ENCODE measurements around the gene PIEZO1. TPM values are rescaled to one million over a fixed set of nuclear protein-coding genes. Genes with fewer than 3 reads are reported as not detected.

PIEZO1 gene
- total RNA-seq, 1 experiment from 2014 or later = 224 TPM

GRCh38 chr16:88805340-88805715 is 20.3 kb upstream of the PIEZO1 start:
- ChIA-PET POLR2A (interaction anchor here (1.3 kb wide), 1 partner anchor 20 kb away, joined by 3 read pairs; the partner anchor contains the start of gene PIEZO1), CTCF (no interaction called here)

More at GRCh38 chr16:88805340-88805715, 20.3 kb upstream of the PIEZO1 start:
- DNase-seq (ENCODE audit: low read depth, low spot score) (no peak), ATAC-seq (no peak)
- Histone ChIP-seq H3K9ac (ENCODE audit: low read length) (peak overlapping the region; percentile 97), H3K27ac (ENCODE audit: low read depth, low read length) (peak overlapping the region; percentile 100), H3K9me3 (ENCODE audit: control insufficient read depth in 1 of 2, insufficient read depth in 1 of 2, low read depth in 1 of 2, low read length in 2 of 2) (no peaks in the 10 kb centered on the region), H3K4me3 (replicated peaks in 1 of 2; ENCODE audit: low read depth in 1 of 2, low read length in 2 of 2) (peak overlapping the region; percentile 85 to 99), H3K36me3 (ENCODE audit: control insufficient read depth in 1 of 2, insufficient read depth in 2 of 2, low read length in 2 of 2) (peaks cover 19 to 56% of the 10 kb centered on the region in 2 experiments; a peak in 3 of 4 replicates), H4K20me1 (ENCODE audit: insufficient read depth) (peaks cover 12% of the 10 kb centered on the region; the same call in 1 of the 2 replicates), H3K79me2 (ENCODE audit: insufficient read depth, low read length) (peaks cover 65% of the 10 kb centered on the region), H3K9me2 (ENCODE audit: insufficient read depth) (no peaks in the 10 kb centered on the region), H3K4me2 (ENCODE audit: low read length) (peak overlapping the region; percentile 99), H2AFZ (ENCODE audit: low read depth, low read length, poor library complexity, severe bottlenecking) (no peak overlapping the region), H3K27me3 (ENCODE audit: insufficient read depth, low read length) (no peaks in the 10 kb centered on the region), H3K4me1 (ENCODE audit: control insufficient read depth in 1 of 2, insufficient read depth in 2 of 2, low read length in 2 of 2) (peaks cover 24 to 58% of the 10 kb centered on the region in 2 experiments)
- intact Hi-C loops (cut with micrococcal nuclease) = no loop called here
- no peak for TF ChIP-seq POLR2AphosphoS5 (IDR thresholded peaks at IDR 0.05; ENCODE audit: low read depth, low read length)
- TF ChIP-seq CTCF (IDR thresholded peaks at IDR 0.05 in 2 of 3, conservative IDR thresholded peaks at IDR 0.05 in 1 of 3; ENCODE audit: borderline replicate concordance in 1 of 3, insufficient read depth in 1 of 3, low read depth in 2 of 3, low read length in 2 of 3) = no peak
- no peak for TF ChIP-seq SRF (IDR thresholded peaks at IDR 0.05; ENCODE audit: low read depth)
- TF ChIP-seq REST (IDR thresholded peaks at IDR 0.05; ENCODE audit: low read depth) = no peak
- no peak for TF ChIP-seq ZBTB33 (IDR thresholded peaks at IDR 0.05; ENCODE audit: extremely low read depth, insufficient replicate concordance, low read length)
- TF ChIP-seq EGR1 (IDR thresholded peaks at IDR 0.05; ENCODE audit: low read depth) = no peak
- TF ChIP-seq POLR2A (IDR thresholded peaks at IDR 0.05; ENCODE audit: borderline replicate concordance, extremely low read depth, insufficient read depth, insufficient read length) = no peak
- TF ChIP-seq TCF7L2 (IDR thresholded peaks at IDR 0.05; ENCODE audit: borderline replicate concordance, extremely low read depth, insufficient read depth, insufficient read length) = no peak
- BruUV-seq (replicated peaks) = no TSS peak
- RAD21 ChIA-PET (ENCODE audit: low non-redundant PET in 1 of 2, low total read pairs in 2 of 2, uncharacterized antibody in 2 of 2, unreplicated experiment in 2 of 2) = no interaction called here

Measured in HCT116 (cell line).